ENCODE results near the gene PARS2. TPM values are rescaled to one million over a fixed set of nuclear protein-coding genes. Genes with fewer than 3 reads are reported as not detected.

Gene PARS2
- total RNA-seq, 1 donor from 2014 or later, result 11.5 TPM

GRCh38 chr1:54724771-54725170 lies 39.6 kb downstream of the PARS2 start:
- Histone ChIP-seq H3K27me3 (ENCODE audit: control insufficient read depth, insufficient read depth, low read length) (no peaks in the 10 kb centered on the region), H3K36me3 (ENCODE audit: control insufficient read depth, insufficient read depth, low read length) (no peaks in the 10 kb centered on the region), H3K4me3 (ENCODE audit: low read depth, low read length) (no peak overlapping the region)
- TF ChIP-seq, protein P1, sequence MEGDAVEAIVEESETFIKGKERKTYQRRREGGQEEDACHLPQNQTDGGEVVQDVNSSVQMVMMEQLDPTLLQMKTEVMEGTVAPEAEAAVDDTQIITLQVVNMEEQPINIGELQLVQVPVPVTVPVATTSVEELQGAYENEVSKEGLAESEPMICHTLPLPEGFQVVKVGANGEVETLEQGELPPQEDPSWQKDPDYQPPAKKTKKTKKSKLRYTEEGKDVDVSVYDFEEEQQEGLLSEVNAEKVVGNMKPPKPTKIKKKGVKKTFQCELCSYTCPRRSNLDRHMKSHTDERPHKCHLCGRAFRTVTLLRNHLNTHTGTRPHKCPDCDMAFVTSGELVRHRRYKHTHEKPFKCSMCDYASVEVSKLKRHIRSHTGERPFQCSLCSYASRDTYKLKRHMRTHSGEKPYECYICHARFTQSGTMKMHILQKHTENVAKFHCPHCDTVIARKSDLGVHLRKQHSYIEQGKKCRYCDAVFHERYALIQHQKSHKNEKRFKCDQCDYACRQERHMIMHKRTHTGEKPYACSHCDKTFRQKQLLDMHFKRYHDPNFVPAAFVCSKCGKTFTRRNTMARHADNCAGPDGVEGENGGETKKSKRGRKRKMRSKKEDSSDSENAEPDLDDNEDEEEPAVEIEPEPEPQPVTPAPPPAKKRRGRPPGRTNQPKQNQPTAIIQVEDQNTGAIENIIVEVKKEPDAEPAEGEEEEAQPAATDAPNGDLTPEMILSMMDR (IDR thresholded peaks at IDR 0.05; ENCODE audit: insufficient read depth, low read length, poor library complexity, severe bottlenecking), result no peak
- no peak for DNase-seq (ENCODE audit: low read depth)

GRCh38 chr1:54723985-54724384 lies 40.3 kb downstream of the PARS2 start:
- no peak for DNase-seq (ENCODE audit: low read depth)
- Histone ChIP-seq H3K36me3 (ENCODE audit: control insufficient read depth, insufficient read depth, low read length) (no peaks in the 10 kb centered on the region), H3K4me3 (ENCODE audit: low read depth, low read length) (no peak overlapping the region), H3K27me3 (ENCODE audit: control insufficient read depth, insufficient read depth, low read length) (no peaks in the 10 kb centered on the region)
- TF ChIP-seq, protein P1 (IDR thresholded peaks at IDR 0.05; ENCODE audit: insufficient read depth, low read length, poor library complexity, severe bottlenecking), result no peak

- H3K4me3 ChIP-seq (ENCODE audit: low read depth, low read length), result no peak overlapping the region
- DNase-seq (ENCODE audit: low read depth), result no peak
- TF ChIP-seq, protein P1 (IDR thresholded peaks at IDR 0.05; ENCODE audit: insufficient read depth, low read length, poor library complexity, severe bottlenecking), result no peak
- H3K27me3 ChIP-seq (ENCODE audit: control insufficient read depth, insufficient read depth, low read length), result no peaks in the 10 kb centered on the region
- H3K36me3 ChIP-seq (ENCODE audit: control insufficient read depth, insufficient read depth, low read length), result no peaks in the 10 kb centered on the region
Measured at GRCh38 chr1:54721719-54722118, 42.6 kb downstream of the PARS2 start.

- Histone ChIP-seq H3K36me3 (ENCODE audit: control insufficient read depth, insufficient read depth, low read length) (no peaks in the 10 kb centered on the region), H3K4me3 (ENCODE audit: low read depth, low read length) (peak overlapping the region; percentile 77), H3K27me3 (ENCODE audit: control insufficient read depth, insufficient read depth, low read length) (no peaks in the 10 kb centered on the region)
- DNase-seq (ENCODE audit: low read depth), result peak; percentile 5
- TF ChIP-seq, protein P1 (IDR thresholded peaks at IDR 0.05; ENCODE audit: insufficient read depth, low read length, poor library complexity, severe bottlenecking), result no peak
Measured at GRCh38 chr1:54716299-54717047, 47.9 kb downstream of the PARS2 start.

- DNase-seq (ENCODE audit: low read depth), result peak; percentile 19
- H3K4me3 ChIP-seq (ENCODE audit: low read depth, low read length), result peak within 1 kb of the TSS; percentile 77
- TF ChIP-seq, protein P1 (IDR thresholded peaks at IDR 0.05; ENCODE audit: insufficient read depth, low read length, poor library complexity, severe bottlenecking), result no peak
- H3K36me3 ChIP-seq (ENCODE audit: control insufficient read depth, insufficient read depth, low read length), result no peaks in the 10 kb centered on the region
- peaks cover 3% of the 10 kb centered on the region for H3K27me3 ChIP-seq (ENCODE audit: control insufficient read depth, insufficient read depth, low read length)
Measured at GRCh38 chr1:54715493-54716298, 48.6 kb downstream of the PARS2 start, which contains the start of gene TTC4. Gene TTC4, plus strand, starts transcription at chr1:54715861. Its CDS starts 48 bp downstream, at chr1:54715909.
